Mesenchymal stem cell (in vitro differentiated cells and primary cell): ENCODE results near the gene SEPTIN5.

Experiments used
- DNase-seq: peaks from one replicate; pipeline ENCODE4 v3.0.0-alpha.2; 2013
- H2AFZ ChIP-seq: one replicate; pipeline ENCODE4 v1.6.1; 2013; ENCODE audit warnings: low read depth, mild to moderate bottlenecking, control low read depth, inconsistent platforms, low read length, moderate library complexity
- H2AK5ac ChIP-seq: 2 replicates; pipeline ENCODE4 v1.6.1; 2013; ENCODE audit warnings: low read length, moderate library complexity, mild to moderate bottlenecking, inconsistent platforms; ENCODE audit not compliant: severe bottlenecking
- H2BK120ac ChIP-seq: one replicate; pipeline ENCODE4 v1.6.1; 2013; ENCODE audit warnings: low read depth, mild to moderate bottlenecking, inconsistent platforms, low read length, moderate library complexity
- H2BK12ac ChIP-seq, 2 experiments: one replicate each; pipeline ENCODE4 v1.6.1; 2013; ENCODE audit warnings: inconsistent platforms in 2 of 2, low read length in 2 of 2, mild to moderate bottlenecking in 2 of 2, moderate library complexity in 2 of 2, control low read depth in 1 of 2
- H2BK15ac ChIP-seq: one replicate; pipeline ENCODE4 v1.6.1; 2013; ENCODE audit warnings: mild to moderate bottlenecking, low read depth, inconsistent platforms; ENCODE audit not compliant: poor library complexity, severe bottlenecking
- H2BK5ac ChIP-seq: 2 replicates; pipeline ENCODE4 v1.6.1; 2013; ENCODE audit warnings: low read depth, mild to moderate bottlenecking, low read length, control low read depth, inconsistent platforms; ENCODE audit not compliant: poor library complexity, severe bottlenecking
- H3K14ac ChIP-seq, 2 experiments: one replicate each; pipeline ENCODE4 v1.6.1; 2013; ENCODE audit warnings: inconsistent platforms in 2 of 2, low read length in 2 of 2, control low read depth in 1 of 2, mild to moderate bottlenecking in 1 of 2, moderate library complexity in 1 of 2
- H3K18ac ChIP-seq, 2 experiments: one replicate each; pipeline ENCODE4 v1.6.1; 2013; ENCODE audit warnings: inconsistent platforms in 2 of 2, low read length in 2 of 2, control low read depth in 1 of 2, low read depth in 1 of 2, mild to moderate bottlenecking in 1 of 2
- H3K23ac ChIP-seq, 2 experiments: one replicate each; pipeline ENCODE4 v1.6.1; 2013; ENCODE audit warnings: inconsistent platforms in 2 of 2, low read length in 2 of 2, mild to moderate bottlenecking in 2 of 2, moderate library complexity in 2 of 2, control low read depth in 1 of 2
- H3K27ac ChIP-seq: 2 replicates; pipeline ENCODE4 v1.5.1; 2013; ENCODE audit warnings: mild to moderate bottlenecking, moderate library complexity, low read length, control low read depth, inconsistent platforms; ENCODE audit not compliant: poor library complexity, severe bottlenecking
- H3K27me3 ChIP-seq, 2 experiments: 2 replicates each; pipeline versions ENCODE4 v1.6.1 to v1.7.0; 2013; ENCODE audit warnings: low read length in 2 of 2, mild to moderate bottlenecking in 2 of 2, moderate library complexity in 2 of 2, control low read depth in 1 of 2, inconsistent platforms in 1 of 2; ENCODE audit not compliant: control insufficient read depth in 1 of 2, insufficient read depth in 1 of 2
- H3K36me3 ChIP-seq, 2 experiments: 2 replicates each; pipeline versions ENCODE4 v1.6.1 to v1.7.0; 2013; ENCODE audit warnings: low read length in 2 of 2, control low read depth in 1 of 2, inconsistent platforms in 1 of 2, low read depth in 1 of 2, mild to moderate bottlenecking in 1 of 2; ENCODE audit not compliant: insufficient read depth in 2 of 2, control insufficient read depth in 1 of 2
- H3K4ac ChIP-seq, 2 experiments: one replicate each; pipeline ENCODE4 v1.6.1; 2013; ENCODE audit warnings: inconsistent platforms in 2 of 2, low read length in 2 of 2, mild to moderate bottlenecking in 2 of 2, moderate library complexity in 2 of 2, control low read depth in 1 of 2, low read depth in 1 of 2
- H3K4me1 ChIP-seq: 2 replicates; pipeline ENCODE4 v1.6.1; 2013; ENCODE audit warnings: low read depth, low read length, control low read depth; ENCODE audit not compliant: control insufficient read depth, insufficient read depth
- H3K4me2 ChIP-seq: 2 replicates; pipeline ENCODE4 v1.6.1; 2013; ENCODE audit warnings: low read length, mild to moderate bottlenecking, inconsistent platforms; ENCODE audit not compliant: poor library complexity, severe bottlenecking
- H3K4me3 ChIP-seq, 2 experiments: 2 replicates each; pipeline versions ENCODE4 v1.5.1 to v1.7.0; 2013; ENCODE audit warnings: low read length in 2 of 2, mild to moderate bottlenecking in 2 of 2, control low read depth in 1 of 2, low read depth in 1 of 2; ENCODE audit not compliant: insufficient read depth in 1 of 2
- H3K79me1 ChIP-seq: replicated peaks from 2 replicates; pipeline ENCODE4 v1.6.1; 2013; ENCODE audit warnings: mild to moderate bottlenecking, control low read depth, low read length, inconsistent platforms; ENCODE audit not compliant: poor library complexity, severe bottlenecking
- H3K9ac ChIP-seq: 2 replicates; pipeline ENCODE4 v1.7.0; 2013; ENCODE audit warnings: mild to moderate bottlenecking, low read length, moderate library complexity
- H3K9me3 ChIP-seq: 2 replicates; pipeline ENCODE4 v1.7.0; 2013; ENCODE audit warnings: mild to moderate bottlenecking, low read length; ENCODE audit not compliant: control insufficient read depth
- H4K8ac ChIP-seq: one replicate; pipeline ENCODE4 v1.6.1; 2013; ENCODE audit warnings: inconsistent platforms, mild to moderate bottlenecking, low read length, moderate library complexity
- H4K91ac ChIP-seq: one replicate; pipeline ENCODE4 v1.6.1; 2013; ENCODE audit warnings: mild to moderate bottlenecking, low read length, inconsistent platforms
- WGBS: methylation state at CpG from one replicate; pipeline ENCODE4 v1.1.7; 2013; ENCODE audit warnings: mixed read lengths; 5-methylcytosine and 5-hydroxymethylcytosine counted together

The SEPTIN5 gene

DNA sequence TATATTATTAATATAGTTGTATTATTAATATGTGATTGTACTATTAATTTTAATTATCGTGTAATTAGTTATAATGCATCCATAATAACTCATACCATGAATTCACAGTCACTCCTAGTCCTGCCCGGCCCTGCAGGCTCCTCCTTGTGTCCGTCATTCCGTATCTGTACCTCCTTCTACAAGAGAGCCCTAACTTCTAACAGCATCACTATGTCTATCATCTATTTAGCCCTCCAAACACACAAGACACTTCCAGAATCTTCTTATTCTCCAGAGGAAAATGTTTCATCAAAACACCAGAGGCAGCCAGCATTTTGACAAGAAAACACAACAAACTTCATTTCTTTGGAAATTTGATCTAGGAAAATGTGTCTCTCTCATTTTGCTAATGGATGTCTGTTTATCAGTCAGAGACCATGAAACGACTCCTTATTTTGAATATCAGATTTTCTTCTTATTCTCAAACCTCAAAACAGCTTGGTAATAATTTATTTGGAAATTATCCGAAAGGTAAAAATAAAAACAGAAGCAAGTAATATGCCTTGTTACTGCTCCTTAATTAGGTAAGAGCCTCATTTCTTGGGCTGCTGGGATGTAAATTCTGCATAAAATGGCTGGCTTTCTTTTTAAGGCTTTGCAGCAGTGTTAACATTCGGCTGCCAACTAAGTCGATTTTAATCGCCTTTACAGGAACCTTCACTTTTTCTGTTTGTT is 23.1 kb upstream of the SEPTIN5 start:
- Histone ChIP-seq H2BK15ac (no peak overlapping the region), H2AK5ac (no peak overlapping the region), H4K91ac (no peak overlapping the region), H3K14ac (no peak overlapping the region), H4K8ac (no peak overlapping the region), H2BK5ac (no peak overlapping the region), H3K23ac (no peak overlapping the region), H3K27ac (no peak overlapping the region), H2BK12ac (no peak overlapping the region), H3K4me2 (no peak overlapping the region), H2BK120ac (no peak overlapping the region), H3K4me3 (peak overlapping the region in 1 of 2 experiments; percentile 71), H3K79me1 (no peaks in the 10 kb centered on the region), H3K36me3 (no peaks in the 10 kb centered on the region), H3K4me1 (no peaks in the 10 kb centered on the region), H3K27me3 (peaks cover 13 to 45% of the 10 kb centered on the region in 2 experiments), H3K9me3 (no peaks in the 10 kb centered on the region), H3K9ac (peak overlapping the region; percentile 63), H3K18ac (no peak overlapping the region), H3K4ac (no peak overlapping the region), H2AFZ (no peak overlapping the region)
- DNase-seq, result no peak
- whole genome bisulfite sequencing, result 80% methylated on average over 7 of the region's 9 CpGs

DNA sequence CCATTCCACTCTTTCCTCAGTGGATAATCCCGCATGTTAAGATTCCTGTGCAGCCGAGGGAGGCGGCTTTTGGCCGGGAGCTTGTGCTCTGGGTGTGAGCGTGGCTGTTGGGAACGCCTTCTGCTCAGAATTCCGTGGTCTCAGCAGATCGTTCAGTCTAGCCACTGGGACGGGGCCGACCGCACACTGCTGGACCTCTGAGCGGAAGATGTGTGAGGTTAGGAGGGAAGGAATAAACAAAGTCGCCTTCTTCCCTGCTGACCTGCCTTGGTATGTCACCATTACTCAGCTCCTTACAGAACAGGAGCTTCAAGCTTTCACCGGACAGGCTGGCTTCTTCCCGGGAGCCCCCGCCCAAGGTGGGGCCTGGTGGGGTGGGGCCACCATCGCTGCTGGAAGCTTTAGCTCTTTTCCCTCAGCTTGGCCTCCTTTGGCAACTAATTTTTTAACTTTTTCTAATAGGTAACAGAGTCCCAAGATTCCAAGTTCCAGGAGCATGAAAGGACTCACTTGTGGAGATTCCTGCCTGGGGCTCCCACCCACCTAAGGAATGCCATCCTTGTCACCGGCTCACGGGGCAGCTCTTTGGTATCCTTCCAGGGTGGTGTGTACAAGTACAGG is 22.5 kb upstream of the SEPTIN5 start:
- Histone ChIP-seq H3K18ac (no peak overlapping the region), H2BK5ac (no peak overlapping the region), H2BK15ac (no peak overlapping the region), H4K8ac (no peak overlapping the region), H3K4me3 (peak overlapping the region in 1 of 2 experiments; percentile 71), H3K4me2 (no peak overlapping the region), H2AFZ (no peak overlapping the region), H3K36me3 (no peaks in the 10 kb centered on the region), H3K4ac (no peak overlapping the region), H3K4me1 (peaks cover 1% of the 10 kb centered on the region), H3K27ac (no peak overlapping the region), H3K27me3 (peaks cover 13 to 38% of the 10 kb centered on the region in 2 experiments), H3K79me1 (no peaks in the 10 kb centered on the region), H3K23ac (no peak overlapping the region), H3K14ac (no peak overlapping the region), H2AK5ac (no peak overlapping the region), H4K91ac (no peak overlapping the region), H3K9ac (peak overlapping the region; percentile 63), H2BK120ac (no peak overlapping the region), H2BK12ac (no peak overlapping the region), H3K9me3 (no peaks in the 10 kb centered on the region)
- DNase-seq, result peak; percentile 82
- WGBS, result 60% methylated on average over 16 of the region's 19 CpGs

- H2AFZ ChIP-seq, result no peak overlapping the region
- peak overlapping the region in 1 of 2 experiments; percentile 16 for H3K18ac ChIP-seq
- H3K4me2 ChIP-seq, result no peak overlapping the region
- WGBS, result 94% methylated on average over 13 of the region's 14 CpGs
- H3K36me3 ChIP-seq, result no peaks in the 10 kb centered on the region
- H3K4me1 ChIP-seq, result peaks cover 1% of the 10 kb centered on the region
- H3K9ac ChIP-seq, result no peak overlapping the region
- H3K27ac ChIP-seq, result no peak overlapping the region
- H3K79me1 ChIP-seq, result no peaks in the 10 kb centered on the region
- H2AK5ac ChIP-seq, result no peak overlapping the region
- peaks cover 6 to 21% of the 10 kb centered on the region in 2 experiments for H3K27me3 ChIP-seq
- no peak overlapping the region for H4K91ac ChIP-seq
- no peak overlapping the region for H2BK12ac ChIP-seq
- no peak overlapping the region for H2BK120ac ChIP-seq
- H3K4me3 ChIP-seq, result peak overlapping the region in 1 of 2 experiments; percentile 8
- no peak overlapping the region for H3K4ac ChIP-seq
- H2BK5ac ChIP-seq, result no peak overlapping the region
- H2BK15ac ChIP-seq, result no peak overlapping the region
- peak overlapping the region in 1 of 2 experiments; percentile 70 for H3K14ac ChIP-seq
- H3K9me3 ChIP-seq, result no peaks in the 10 kb centered on the region
- DNase-seq, result no peak
- H4K8ac ChIP-seq, result no peak overlapping the region
- H3K23ac ChIP-seq, result peak overlapping the region in 1 of 2 experiments; percentile 29
Observed at GRCh38 chr22:19693581-19693980, 20.7 kb upstream of the SEPTIN5 start.

GRCh38 chr22:19693981-19694670 is 20.2 kb upstream of the SEPTIN5 start:
- H2BK12ac ChIP-seq, result no peak overlapping the region
- H3K18ac ChIP-seq, result no peak overlapping the region
- no peak overlapping the region for H2BK120ac ChIP-seq
- H3K79me1 ChIP-seq, result no peaks in the 10 kb centered on the region
- H2BK15ac ChIP-seq, result no peak overlapping the region
- no peak overlapping the region for H4K8ac ChIP-seq
- H3K23ac ChIP-seq, result no peak overlapping the region
- no peaks in the 10 kb centered on the region for H3K9me3 ChIP-seq
- no peak overlapping the region for H3K27ac ChIP-seq
- 86% methylated on average over 12 of the region's 12 CpGs for WGBS
- H2AFZ ChIP-seq, result no peak overlapping the region
- no peak overlapping the region for H3K4me3 ChIP-seq
- H3K36me3 ChIP-seq, result no peaks in the 10 kb centered on the region
- DNase-seq, result no peak
- H3K9ac ChIP-seq, result no peak overlapping the region
- no peak overlapping the region for H2BK5ac ChIP-seq
- H4K91ac ChIP-seq, result no peak overlapping the region
- H3K4me2 ChIP-seq, result no peak overlapping the region
- H3K4me1 ChIP-seq, result peaks cover 1% of the 10 kb centered on the region
- no peak overlapping the region for H3K14ac ChIP-seq
- H3K27me3 ChIP-seq, result peaks cover under 1 to 15% of the 10 kb centered on the region in 2 experiments
- no peak overlapping the region for H3K4ac ChIP-seq
- no peak overlapping the region for H2AK5ac ChIP-seq
